ENCODE measurements around the gene SLIT3. TPM values are rescaled to one million over a fixed set of nuclear protein-coding genes. Genes with fewer than 3 reads are reported as not detected.

Gene SLIT3
- total RNA-seq, 1 donor from 2014 or later, result 56.6 TPM

- no peaks in the 10 kb centered on the region for H3K9me3 Mint-ChIP-seq
- peaks cover 16% of the 10 kb centered on the region for H3K36me3 Mint-ChIP-seq
- H3K4me1 Mint-ChIP-seq (ENCODE audit: unreplicated experiment), result peaks cover 12% of the 10 kb centered on the region
- no peak for DNase-seq (ENCODE audit: extremely low spot score, unreplicated experiment)
- H3K27me3 Mint-ChIP-seq, result peaks cover 21% of the 10 kb centered on the region
- TF ChIP-seq CTCF (conservative IDR thresholded peaks at IDR 0.05), result no peak
- no peak overlapping the region for H3K27ac Mint-ChIP-seq
- H3K4me3 Mint-ChIP-seq, result no peak overlapping the region
Measured at GRCh38 chr5:168778536-168778935, 522.4 kb downstream of the SLIT3 start.

GRCh38 chr5:168777651-168778050, 523.3 kb downstream of the SLIT3 start:
- no peak for DNase-seq (ENCODE audit: extremely low spot score, unreplicated experiment)
- Mint-ChIP-seq H3K9me3 (no peaks in the 10 kb centered on the region), H3K27ac (no peak overlapping the region), H3K4me1 (ENCODE audit: unreplicated experiment) (peaks cover 12% of the 10 kb centered on the region), H3K4me3 (no peak overlapping the region), H3K27me3 (peaks cover 21% of the 10 kb centered on the region), H3K36me3 (peaks cover 11% of the 10 kb centered on the region)
- no peak for TF ChIP-seq CTCF (conservative IDR thresholded peaks at IDR 0.05)

GRCh38 chr5:168776070-168776469, 524.9 kb downstream of the SLIT3 start:
- H3K4me1 Mint-ChIP-seq (ENCODE audit: unreplicated experiment), result peaks cover 22% of the 10 kb centered on the region
- H3K9me3 Mint-ChIP-seq, result no peaks in the 10 kb centered on the region
- peaks cover 32% of the 10 kb centered on the region for H3K27me3 Mint-ChIP-seq
- H3K4me3 Mint-ChIP-seq, result no peak overlapping the region
- no peak for TF ChIP-seq CTCF (conservative IDR thresholded peaks at IDR 0.05)
- no peak overlapping the region for H3K27ac Mint-ChIP-seq
- no peak for DNase-seq (ENCODE audit: extremely low spot score, unreplicated experiment)
- peaks cover 19% of the 10 kb centered on the region for H3K36me3 Mint-ChIP-seq

- H3K4me3 Mint-ChIP-seq, result no peak overlapping the region
- TF ChIP-seq CTCF (conservative IDR thresholded peaks at IDR 0.05), result no peak
- H3K27ac Mint-ChIP-seq, result no peak overlapping the region
- H3K36me3 Mint-ChIP-seq, result peaks cover 24% of the 10 kb centered on the region
- H3K27me3 Mint-ChIP-seq, result peaks cover 40% of the 10 kb centered on the region
- H3K4me1 Mint-ChIP-seq (ENCODE audit: unreplicated experiment), result peaks cover 22% of the 10 kb centered on the region
- peaks cover 5% of the 10 kb centered on the region for H3K9me3 Mint-ChIP-seq
- no peak for DNase-seq (ENCODE audit: extremely low spot score, unreplicated experiment)
Measured at GRCh38 chr5:168773226-168773625, 527.7 kb downstream of the SLIT3 start.

- Mint-ChIP-seq H3K4me3 (no peak overlapping the region), H3K9me3 (peaks cover 5% of the 10 kb centered on the region), H3K27ac (no peak overlapping the region), H3K36me3 (peaks cover 29% of the 10 kb centered on the region), H3K4me1 (ENCODE audit: unreplicated experiment) (peaks cover 22% of the 10 kb centered on the region), H3K27me3 (peaks cover 36% of the 10 kb centered on the region)
- no peak for DNase-seq (ENCODE audit: extremely low spot score, unreplicated experiment)
- no peak for TF ChIP-seq CTCF (conservative IDR thresholded peaks at IDR 0.05)
Measured at GRCh38 chr5:168772316-168772961, 528.5 kb downstream of the SLIT3 start.
